Lung (tissue), 12 donors: ENCODE results near the gene GPR55. TPM values are rescaled to one million over a fixed set of nuclear protein-coding genes. Genes with fewer than 3 reads are reported as not detected.

Source experiments
- ATAC-seq: fragments of 200-7000 bp; cut with Tn5 transposase; one replicate; pipeline ENCODE4 v1.9.1; 2020; ENCODE audit warnings: moderate number of reproducible peaks; ENCODE audit not compliant: insufficient read depth, low FRiP score
- DNase-seq, 3 donors: peaks; one replicate each; pipeline ENCODE4 v3.0.0-alpha.2; 2013 to 2017
- H3K27ac ChIP-seq, 2 donors: one replicate each; pipeline ENCODE4 v1.5.1; 2013; ENCODE audit warnings: mild to moderate bottlenecking in 2 of 2, moderate library complexity in 2 of 2, control low read depth in 1 of 2, inconsistent platforms in 1 of 2, low read depth in 1 of 2, low read length in 1 of 2
- H3K27me3 ChIP-seq, 3 donors: one replicate each; pipeline ENCODE4 v1.5.1; 2013; ENCODE audit warnings: low read length in 2 of 3; ENCODE audit not compliant: control insufficient read depth in 3 of 3, insufficient read depth in 3 of 3
- H3K36me3 ChIP-seq, 4 donors: one replicate each; pipeline ENCODE4 v1.5.1; 2013; ENCODE audit warnings: low read length in 4 of 4, mild to moderate bottlenecking in 1 of 4, moderate library complexity in 1 of 4; ENCODE audit not compliant: control insufficient read depth in 4 of 4, insufficient read depth in 4 of 4
- H3K4me1 ChIP-seq, 5 donors: one replicate each; pipeline ENCODE4 v1.5.1; 2013; ENCODE audit warnings: low read length in 5 of 5, mild to moderate bottlenecking in 2 of 5, moderate library complexity in 1 of 5; ENCODE audit not compliant: control insufficient read depth in 5 of 5, insufficient read depth in 5 of 5
- H3K4me3 ChIP-seq: one replicate; pipeline ENCODE4 v1.5.1; 2013; ENCODE audit warnings: mild to moderate bottlenecking, control low read depth, moderate library complexity
- H3K9ac ChIP-seq, 2 donors: one replicate each; pipeline ENCODE4 v1.5.1; 2013; ENCODE audit warnings: low read length in 2 of 2, control low read depth in 1 of 2; ENCODE audit not compliant: insufficient read depth in 1 of 2
- H3K9me3 ChIP-seq, 4 donors: one replicate each; pipeline ENCODE4 v1.5.1; 2013; ENCODE audit warnings: low read length in 3 of 4, mild to moderate bottlenecking in 1 of 4, moderate library complexity in 1 of 4; ENCODE audit not compliant: control insufficient read depth in 4 of 4, insufficient read depth in 3 of 4
- CTCF ChIP-seq: IDR thresholded peaks from 2 replicates; pipeline ENCODE4 v1.5.1; 2012; ENCODE audit warnings: mild to moderate bottlenecking; ENCODE audit errors: control extremely low read depth, extremely low read depth
- WGBS, 2 donors: extraction: QIAGEN DNeasy Blood & Tissue Kit; methylation state at CpG; one replicate each; pipeline ENCODE4 v1.1.7; 2013; 5-methylcytosine and 5-hydroxymethylcytosine counted together
- polyA plus RNA-seq, 2 donors: library from polyadenylated mRNA; stranded (reverse); fragments of 200-250 nt; gene quantifications; one replicate each; pipeline ENCODE4 v1.2.1, GENCODE V29; 2013
- total RNA-seq, 2 donors: library from RNA; depleted of rRNA in 1 of 2; stranded (reverse); fragments of >200 nt in 1 of 2; gene quantifications; one replicate each; pipeline ENCODE4 v1.2.1, GENCODE V29; 2014 to 2021
- donor health status: control.
- donor health status: control.
- donor health status: Bipolar disorder and iron deficiency.
- donor health status: healthy.
- donor health status: DM: yes; HTN: yes; CAD: no.

GPR55 gene
- total and polyA plus RNA-seq, 4 donors = 0.18 to 0.58 (median 0.29) TPM

- ATAC-seq = no peak
- Histone ChIP-seq H3K9ac (no peak overlapping the region), H3K4me1 (peaks cover 0 to 11% (median 0%) of the 10 kb centered on the region in 5 donors), H3K9me3 (no peaks in the 10 kb centered on the region), H3K4me3 (no peak overlapping the region), H3K27ac (no peak overlapping the region), H3K36me3 (no peaks in the 10 kb centered on the region), H3K27me3 (peaks cover 0 to 2% (median 0%) of the 10 kb centered on the region in 3 donors)
- TF ChIP-seq CTCF = no peak
- 45 to 57% methylated on average over 13 of the region's 13 CpGs for WGBS, 2 donors
- no peak for DNase-seq
Measured at GRCh38 chr2:230861552-230862255, 63.3 kb downstream of the GPR55 start.

Other genes with a start within 250 kb of the GPR55 start
- 100 to 1,000 TPM in 1 of 2 donors, 10 to 100 TPM in 1; 69.1 to 123 TPM for gene CAB39, start 212.4 kb downstream of the GPR55 start, total RNA-seq
- gene CAB39, start 212.4 kb downstream of the GPR55 start, polyA plus RNA-seq = 10 to 100 TPM; 19.4 to 45.1 TPM
- 10 to 100 TPM; 24.4 to 99.7 TPM for gene ITM2C, start 60.3 kb downstream of the GPR55 start, total RNA-seq
- 10 to 100 TPM; 18.0 to 21.7 TPM for gene ITM2C, start 60.3 kb downstream of the GPR55 start, polyA plus RNA-seq
- not detected for gene SPATA3, start 70.9 kb upstream of the GPR55 start, total RNA-seq
- not detected for gene SPATA3, start 70.9 kb upstream of the GPR55 start, polyA plus RNA-seq
- gene C2orf72, start 112.3 kb upstream of the GPR55 start, total RNA-seq = 1 to 10 TPM in 1 of 2 donors, under 1 TPM in 1; 0.65 to 1.3 TPM
- gene C2orf72, start 112.3 kb upstream of the GPR55 start, polyA plus RNA-seq = under 1 TPM; 0.28 to 0.46 TPM
- gene PSMD1, start 131.6 kb upstream of the GPR55 start, total RNA-seq = 10 to 100 TPM; 61.6 to 91.1 TPM
- gene PSMD1, start 131.6 kb upstream of the GPR55 start, polyA plus RNA-seq = 10 to 100 TPM; 30.1 to 50.4 TPM
- under 1 TPM; 0.09 to 0.31 TPM for gene HTR2B, start 199.8 kb upstream of the GPR55 start, total RNA-seq
- under 1 TPM; 0.09 to 0.24 TPM for gene HTR2B, start 199.8 kb upstream of the GPR55 start, polyA plus RNA-seq